HepG2 (cell line): ENCODE measurements around the gene CTSA. TPM values are rescaled to one million over a fixed set of nuclear protein-coding genes. Genes with fewer than 3 reads are reported as not detected.
A peak's percentile ranks its signal among the peaks of the same experiment; 100 is the strongest.

ENCODE experiments used
- CEBPB ChIP-seq: IDR thresholded peaks from 2 replicates; pipeline ENCODE4 v1.6.1; 2011; ENCODE audit warnings: low read depth, low read length, improper control_type of control experiment, borderline replicate concordance
- HNF1B ChIP-seq: sonication (generic); formaldehyde crosslinking; IDR thresholded peaks from 2 replicates; pipeline ENCODE4 v1.5.1; 2020; ENCODE audit warnings: mild to moderate bottlenecking, moderate library complexity, missing genetic modification reagents
- KLF13 ChIP-seq: sonication (generic); formaldehyde crosslinking; IDR thresholded peaks from 2 replicates; pipeline ENCODE4 v1.4.0; 2020; ENCODE audit warnings: mild to moderate bottlenecking, missing genetic modification reagents
- MYC ChIP-seq: sonication (generic); formaldehyde crosslinking; IDR thresholded peaks from 2 replicates; pipeline ENCODE4 v1.9.0; 2021; ENCODE audit warnings: missing genetic modification reagents, borderline replicate concordance
- PATZ1 ChIP-seq: sonication (generic); formaldehyde crosslinking; IDR thresholded peaks from 2 replicates; pipeline ENCODE4 v1.4.0; 2020; ENCODE audit warnings: missing genetic modification reagents
- RAD21 ChIP-seq: fragments of 450-650 bp; formaldehyde crosslinking; IDR thresholded peaks from 2 replicates; pipeline ENCODE4 v1.5.0; 2020; ENCODE audit warnings: mild to moderate bottlenecking
- REST ChIP-seq, 2 experiments: IDR thresholded peaks; 2 replicates each; pipeline ENCODE4 v1.6.1; 2011 to 2012; ENCODE audit warnings: low read length in 2 of 2, borderline replicate concordance in 1 of 2, low read depth in 1 of 2, mild to moderate bottlenecking in 1 of 2, moderate library complexity in 1 of 2
- SAFB2 ChIP-seq: sonication (generic); formaldehyde crosslinking; IDR thresholded peaks from 2 replicates; pipeline ENCODE4 v1.5.1; 2020; ENCODE audit warnings: missing genetic modification reagents, low read depth, mild to moderate bottlenecking, borderline replicate concordance
- SALL1 ChIP-seq: sonication (generic); formaldehyde crosslinking; IDR thresholded peaks from 2 replicates; pipeline ENCODE4 v1.8.0; 2022; ENCODE audit warnings: mild to moderate bottlenecking, missing genetic modification reagents
- ZNF256 ChIP-seq: sonication (generic); formaldehyde crosslinking; conservative IDR thresholded peaks from 2 replicates; pipeline ENCODE4 v1.4.0; 2020; ENCODE audit warnings: missing genetic modification reagents
- ZNF280B ChIP-seq: sonication (generic); formaldehyde crosslinking; IDR thresholded peaks from 2 replicates; pipeline ENCODE4 v1.5.0; 2020; ENCODE audit warnings: missing genetic modification reagents, mild to moderate bottlenecking, borderline replicate concordance
- polyA plus RNA-seq, 8 experiments: library from polyadenylated mRNA; depleted of rRNA in 3 of 8; stranded (reverse) in 7 of 8; unstranded in 1 of 8; fragments of >200 nt; fragmentation: Illumina TruSeq in 4 of 8; extraction: Trizol in 4 of 8; gene quantifications; 2 replicates each; pipeline versions ENCODE4 v1.2.1 to v1.2.3, GENCODE V29; 2011 to 2016; ENCODE audit warnings: low read depth in 4 of 8, missing spikeins in 1 of 8, mixed read lengths in 1 of 8; ENCODE audit not compliant: insufficient read depth in 1 of 8
- total RNA-seq, 5 experiments: library from RNA; depleted of rRNA; stranded (reverse); fragments of >200 nt; fragmentation: Illumina TruSeq; extraction: Trizol; gene quantifications; 2 replicates each; pipeline ENCODE4 v1.2.3, GENCODE V29; 2016; ENCODE audit warnings: low read depth in 1 of 5
- TF ChIP-seq, protein P1 (sequence below): sonication (generic); formaldehyde crosslinking; IDR thresholded peaks from 2 replicates; pipeline ENCODE4 v1.5.0; 2020; ENCODE audit warnings: mild to moderate bottlenecking, missing genetic modification reagents
- TF ChIP-seq, protein P2 (sequence below): sonication (generic); formaldehyde crosslinking; IDR thresholded peaks from 2 replicates; pipeline ENCODE4 v1.4.0; 2020; ENCODE audit warnings: missing genetic modification reagents
- TF ChIP-seq, protein P3 (sequence below): IDR thresholded peaks from 2 replicates; pipeline ENCODE4 v1.6.1; 2016; ENCODE audit warnings: mild to moderate bottlenecking, missing biosample characterization, missing genetic modification reagents

CTSA gene
- total and polyA plus RNA-seq, 2 of the 13 experiments (the other 11 are each of a cell fraction or from before 2014, with no cell fraction given) = 202 to 231 TPM

- TF ChIP-seq, protein P1, sequence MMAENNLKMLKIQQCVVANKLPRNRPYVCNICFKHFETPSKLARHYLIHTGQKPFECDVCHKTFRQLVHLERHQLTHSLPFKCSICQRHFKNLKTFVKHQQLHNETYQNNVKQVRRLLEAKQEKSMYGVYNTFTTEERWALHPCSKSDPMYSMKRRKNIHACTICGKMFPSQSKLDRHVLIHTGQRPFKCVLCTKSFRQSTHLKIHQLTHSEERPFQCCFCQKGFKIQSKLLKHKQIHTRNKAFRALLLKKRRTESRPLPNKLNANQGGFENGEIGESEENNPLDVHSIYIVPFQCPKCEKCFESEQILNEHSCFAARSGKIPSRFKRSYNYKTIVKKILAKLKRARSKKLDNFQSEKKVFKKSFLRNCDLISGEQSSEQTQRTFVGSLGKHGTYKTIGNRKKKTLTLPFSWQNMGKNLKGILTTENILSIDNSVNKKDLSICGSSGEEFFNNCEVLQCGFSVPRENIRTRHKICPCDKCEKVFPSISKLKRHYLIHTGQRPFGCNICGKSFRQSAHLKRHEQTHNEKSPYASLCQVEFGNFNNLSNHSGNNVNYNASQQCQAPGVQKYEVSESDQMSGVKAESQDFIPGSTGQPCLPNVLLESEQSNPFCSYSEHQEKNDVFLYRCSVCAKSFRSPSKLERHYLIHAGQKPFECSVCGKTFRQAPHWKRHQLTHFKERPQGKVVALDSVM (CRISPR knock-in tag) = no peak; the same call in none of the 2 replicates
- TF ChIP-seq SALL1 (CRISPR knock-in tag) (peak; percentile 57), KLF13 (CRISPR knock-in tag) (no peak), REST (IDR thresholded peaks at IDR 0.05; ENCODE audit: borderline replicate concordance in 1 of 2, low read depth in 1 of 2, low read length in 2 of 2) (no peak), ZNF280B (CRISPR knock-in tag) (no peak), SAFB2 (CRISPR knock-in tag) (no peak), RAD21 (CRISPR knock-in tag) (no peak), HNF1B (CRISPR knock-in tag) (peak; percentile 76; the same call in 1 of the 2 replicates), CEBPB (peak; percentile 71), PATZ1 (CRISPR knock-in tag) (peak; percentile 28; the same call in 1 of the 2 replicates), ZNF256 (CRISPR knock-in tag) (no peak), MYC (no peak)
- TF ChIP-seq, protein P2, sequence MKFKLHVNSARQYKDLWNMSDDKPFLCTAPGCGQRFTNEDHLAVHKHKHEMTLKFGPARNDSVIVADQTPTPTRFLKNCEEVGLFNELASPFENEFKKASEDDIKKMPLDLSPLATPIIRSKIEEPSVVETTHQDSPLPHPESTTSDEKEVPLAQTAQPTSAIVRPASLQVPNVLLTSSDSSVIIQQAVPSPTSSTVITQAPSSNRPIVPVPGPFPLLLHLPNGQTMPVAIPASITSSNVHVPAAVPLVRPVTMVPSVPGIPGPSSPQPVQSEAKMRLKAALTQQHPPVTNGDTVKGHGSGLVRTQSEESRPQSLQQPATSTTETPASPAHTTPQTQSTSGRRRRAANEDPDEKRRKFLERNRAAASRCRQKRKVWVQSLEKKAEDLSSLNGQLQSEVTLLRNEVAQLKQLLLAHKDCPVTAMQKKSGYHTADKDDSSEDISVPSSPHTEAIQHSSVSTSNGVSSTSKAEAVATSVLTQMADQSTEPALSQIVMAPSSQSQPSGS (CRISPR knock-in tag) = no peak
- TF ChIP-seq, protein P3, sequence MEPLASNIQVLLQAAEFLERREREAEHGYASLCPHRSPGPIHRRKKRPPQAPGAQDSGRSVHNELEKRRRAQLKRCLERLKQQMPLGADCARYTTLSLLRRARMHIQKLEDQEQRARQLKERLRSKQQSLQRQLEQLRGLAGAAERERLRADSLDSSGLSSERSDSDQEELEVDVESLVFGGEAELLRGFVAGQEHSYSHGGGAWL = no peak
Observed at GRCh38 chr20:45925821-45926506, 34.8 kb downstream of the CTSA start (continued).
